A549 (cell line): Measurements from ENCODE around the gene NCOA7. TPM values are rescaled to one million over a fixed set of nuclear protein-coding genes. Genes with fewer than 3 reads are reported as not detected.

Experiments used
- ATAC-seq, 2 experiments: fragments of 200-7000 bp in 1 of 2; fragments of >200 bp in 1 of 2; cut with Nextera tagmentation in 1 of 2; cut with Tn5 transposase in 1 of 2; 3 replicates each; pipeline versions ENCODE4 v1.8.0 to v1.9.1; 2018 to 2020; ENCODE audit warnings: mild to moderate bottlenecking in 1 of 2, moderate library complexity in 1 of 2
- CTCF ChIA-PET: fragments of 300-600 bp; sonication (Branson Sonifier 250); formaldehyde crosslinking; extraction: SDS; loops from one replicate; lab custom pipeline; 2021; ENCODE audit warnings: antibody characterized with exemption, inconsistent platforms; lab: Yijun Ruan, JAX
- POLR2A ChIA-PET: fragments of 350-600 bp; formaldehyde crosslinking; extraction: SDS; loops from one replicate; lab custom pipeline; 2021; ENCODE audit warnings: antibody characterized with exemption, inconsistent platforms; lab: Yijun Ruan, JAX
- DNase-seq, 2 experiments: peaks; one replicate each; pipeline versions ENCODE4 v3.0.0 to v3.0.0-alpha.2; 2011 to 2016; ENCODE audit warnings: low read depth in 1 of 2, low spot score in 1 of 2
- FAIRE-seq: peaks from 2 replicates; lab custom pipeline; 2011; peaks lifted over from hg19 to GRCh38; lab: Jason Lieb, UNC
- H3K27ac ChIP-seq, 2 experiments: fragments of >200 bp; sonication (Bioruptor Twin); formaldehyde crosslinking; 3 replicates each; pipeline ENCODE4 v1.5.1; 2016 to 2017
- H3K4me1 ChIP-seq: fragments of >200 bp; sonication (Bioruptor Twin); formaldehyde crosslinking; 3 replicates; pipeline ENCODE4 v1.6.1; 2016
- H3K4me2 ChIP-seq: fragments of >200 bp; sonication (Bioruptor Twin); formaldehyde crosslinking; 3 replicates; pipeline ENCODE4 v1.6.1; 2016
- H3K4me3 ChIP-seq: fragments of >200 bp; sonication (Bioruptor Twin); formaldehyde crosslinking; 3 replicates; pipeline ENCODE4 v1.5.1; 2016
- H3K9me3 ChIP-seq: fragments of >200 bp; sonication (Bioruptor Twin); formaldehyde crosslinking; 3 replicates; pipeline ENCODE4 v1.6.1; 2016
- ATOH8 ChIP-seq: fragments of 250-450 bp; sonication (Bioruptor Pico); IDR thresholded peaks from 2 replicates; pipeline ENCODE4 v1.5.0; 2020; ENCODE audit warnings: low read depth, mild to moderate bottlenecking, moderate library complexity
- BCL3 ChIP-seq: fragments of >200 bp; sonication (Bioruptor Twin); formaldehyde crosslinking; IDR thresholded peaks from 3 replicates; pipeline ENCODE4 v1.6.1; 2016
- CBX8 ChIP-seq: fragments of 200-600 bp; sonication (generic); IDR thresholded peaks from 2 replicates; pipeline ENCODE4 v1.6.1; 2016
- CEBPB ChIP-seq, 2 experiments: fragments of >200 bp in 1 of 2; sonication (Bioruptor Twin) in 1 of 2; formaldehyde crosslinking in 1 of 2; IDR thresholded peaks; 2 replicates each; pipeline ENCODE4 v1.6.1; 2012 to 2016
- E2F6 ChIP-seq: IDR thresholded peaks from 2 replicates; pipeline ENCODE4 v1.6.1; 2012; ENCODE audit warnings: low read depth, borderline replicate concordance
- EHMT2 ChIP-seq: fragments of 200-600 bp; sonication (generic); IDR thresholded peaks from 2 replicates; pipeline ENCODE4 v1.6.1; 2016; ENCODE audit warnings: antibody characterized with exemption, low read depth, mild to moderate bottlenecking, moderate library complexity
- FOSB ChIP-seq: fragments of 250-450 bp; sonication (Bioruptor Pico); IDR thresholded peaks from 2 replicates; pipeline ENCODE4 v1.5.0; 2020; ENCODE audit warnings: mild to moderate bottlenecking, moderate library complexity
- FOXS1 ChIP-seq: fragments of 250-450 bp; sonication (Bioruptor Pico); IDR thresholded peaks from 2 replicates; pipeline ENCODE4 v1.5.0; 2020; ENCODE audit warnings: mild to moderate bottlenecking, moderate library complexity
- HES2 ChIP-seq: fragments of >200 bp; sonication (Bioruptor Twin); formaldehyde crosslinking; IDR thresholded peaks from 2 replicates; pipeline ENCODE4 v1.6.1; 2016
- HEYL ChIP-seq: fragments of 250-450 bp; sonication (Bioruptor Pico); IDR thresholded peaks from 2 replicates; pipeline ENCODE4 v1.8.0; 2021; ENCODE audit warnings: mild to moderate bottlenecking, moderate library complexity
- HOXA7 ChIP-seq: fragments of 250-450 bp; sonication (Bioruptor Pico); IDR thresholded peaks from 2 replicates; pipeline ENCODE4 v1.5.0; 2020; ENCODE audit warnings: mild to moderate bottlenecking, moderate library complexity
- JUN ChIP-seq, 2 experiments: fragments of >200 bp; sonication (Bioruptor Twin); formaldehyde crosslinking; IDR thresholded peaks; 2 replicates in 1 of 2; 3 replicates in 1 of 2; pipeline ENCODE4 v1.6.1; 2016 to 2017
- JUNB ChIP-seq: fragments of >200 bp; sonication (Bioruptor Twin); formaldehyde crosslinking; IDR thresholded peaks from 2 replicates; pipeline ENCODE4 v1.6.1; 2016
- MYC ChIP-seq: IDR thresholded peaks from 2 replicates; pipeline ENCODE4 v1.6.1; 2012; ENCODE audit warnings: mild to moderate bottlenecking, inconsistent platforms, low read length, improper control_type of control experiment, borderline replicate concordance
- NFE2L2 ChIP-seq: fragments of 150-350 bp; conservative IDR thresholded peaks from 2 replicates; pipeline ENCODE4 v1.6.1; 2014; ENCODE audit warnings: low read length
- NPAS2 ChIP-seq: fragments of 250-450 bp; sonication (Bioruptor Pico); IDR thresholded peaks from 2 replicates; pipeline ENCODE4 v1.8.0; 2022; ENCODE audit warnings: mild to moderate bottlenecking, moderate library complexity, borderline replicate concordance
- POLR2A ChIP-seq: IDR thresholded peaks from 2 replicates; pipeline ENCODE4 v1.6.1; 2012; ENCODE audit warnings: mild to moderate bottlenecking, low read length
- RAD21 ChIP-seq, 2 experiments: fragments of >200 bp in 1 of 2; sonication (Bioruptor Twin) in 1 of 2; formaldehyde crosslinking in 1 of 2; IDR thresholded peaks in 1 of 2; conservative IDR thresholded peaks in 1 of 2; 2 replicates in 1 of 2; 3 replicates in 1 of 2; pipeline ENCODE4 v1.6.1; 2012 to 2018; ENCODE audit warnings: inconsistent platforms in 1 of 2
- RARB ChIP-seq: fragments of 250-450 bp; sonication (Bioruptor Pico); IDR thresholded peaks from 2 replicates; pipeline ENCODE4 v1.8.0; 2021; ENCODE audit warnings: mild to moderate bottlenecking, moderate library complexity
- RCOR1 ChIP-seq: fragments of 150-350 bp; IDR thresholded peaks from 2 replicates; pipeline ENCODE4 v1.6.1; 2014; ENCODE audit warnings: antibody characterized with exemption, low read length, low read depth
- SMC3 ChIP-seq: fragments of >200 bp; sonication (Bioruptor Twin); formaldehyde crosslinking; IDR thresholded peaks from 3 replicates; pipeline ENCODE4 v1.6.1; 2018; ENCODE audit warnings: inconsistent platforms
- SREBF2 ChIP-seq: fragments of 450-650 bp; IDR thresholded peaks from 2 replicates; pipeline ENCODE4 v1.6.1; 2014; ENCODE audit warnings: mild to moderate bottlenecking, moderate library complexity
- TFCP2L1 ChIP-seq: fragments of 250-450 bp; sonication (Bioruptor Pico); IDR thresholded peaks from 2 replicates; pipeline ENCODE4 v1.5.0; 2021; ENCODE audit warnings: mild to moderate bottlenecking
- WGBS: methylation state at CpG from one replicate; pipeline ENCODE4 v1.1.6; 2017; ENCODE audit errors: missing lambda C conversion rate; 5-methylcytosine and 5-hydroxymethylcytosine counted together
- polyA plus RNA-seq, 4 experiments: library from polyadenylated mRNA; depleted of rRNA in 3 of 4; stranded (reverse); fragments of >200 nt; fragmentation: RNase III in 1 of 4; extraction: RNeasy Plus Mini Kit Qiagen cat#74134 plus additional on column Dnase treatment in 1 of 4; gene quantifications; 2 replicates in 3 of 4; 3 replicates in 1 of 4; pipeline ENCODE4 v1.2.3, GENCODE V29; 2011 to 2017

NCOA7 gene
- polyA plus RNA-seq, 2 of the 4 experiments (the other 2 are of a cell fraction), result 66.4 to 195 TPM

GRCh38 chr6:125827788-125828320 lies 37.1 kb downstream of the NCOA7 start:
- 93% methylated on average over 2 of the region's 2 CpGs for WGBS
- H3K4me1 ChIP-seq, result peaks cover 11% of the 10 kb centered on the region; the same call in 2 of the 3 replicates
- FAIRE-seq (no peak), ATAC-seq (no peak), DNase-seq (no peak)
- H3K4me2 ChIP-seq, result no peak overlapping the region
- TF ChIP-seq E2F6 (no peak), MYC (no peak)
- no peaks in the 10 kb centered on the region for H3K9me3 ChIP-seq
- no peak overlapping the region for H3K4me3 ChIP-seq
- ChIA-PET POLR2A (no interaction called here), CTCF (interaction anchor here (1.2 kb wide), 1 partner anchor 129 kb away, joined by 3 read pairs; no protein-coding TSS in a partner anchor)
- H3K27ac ChIP-seq, result no peak overlapping the region

GRCh38 chr6:125828476-125829039 lies 37.8 kb downstream of the NCOA7 start:
- WGBS, result 92% methylated on average over 2 of the region's 2 CpGs
- DNase-seq (no peak), FAIRE-seq (no peak), ATAC-seq (peak in 1 of 2 experiments; percentile 31; a peak in 2 of 6 replicates)
- no peak overlapping the region for H3K4me2 ChIP-seq
- ChIA-PET CTCF (interaction anchor here (1.2 kb wide), 1 partner anchor 129 kb away, joined by 3 read pairs; no protein-coding TSS in a partner anchor), POLR2A (no interaction called here)
- H3K4me3 ChIP-seq, result no peak overlapping the region
- no peak for TF ChIP-seq SMC3
- TF ChIP-seq NPAS2 (CRISPR knock-in tag), result no peak
- TF ChIP-seq NFE2L2, result no peak
- no peak for TF ChIP-seq JUN (IDR thresholded peaks at IDR 0.05)
- no peak for TF ChIP-seq ATOH8
- no peak for TF ChIP-seq HOXA7
- no peaks in the 10 kb centered on the region for H3K9me3 ChIP-seq
- peaks cover 9% of the 10 kb centered on the region for H3K4me1 ChIP-seq
- no peak overlapping the region for H3K27ac ChIP-seq

GRCh38 chr6:125829433-125829832 lies 38.7 kb downstream of the NCOA7 start:
- CTCF ChIA-PET, result no interaction called here
- DNase-seq (no peak), FAIRE-seq (no peak)

More at GRCh38 chr6:125829433-125829832, 38.7 kb downstream of the NCOA7 start:
- Histone ChIP-seq H3K27ac (no peak overlapping the region), H3K9me3 (no peaks in the 10 kb centered on the region), H3K4me1 (peaks cover 12% of the 10 kb centered on the region), H3K4me3 (no peak overlapping the region), H3K4me2 (no peak overlapping the region)
- WGBS, result 88% methylated on average over 4 of the region's 4 CpGs
- TF ChIP-seq FOSB, result no peak
- TF ChIP-seq POLR2A, result no peak
- TF ChIP-seq CEBPB (IDR thresholded peaks at IDR 0.05), result no peak
- TF ChIP-seq HEYL (CRISPR knock-in tag), result no peak
- no peak for TF ChIP-seq EHMT2
- no peak for TF ChIP-seq JUNB
- no peak for TF ChIP-seq RARB
- no peak for TF ChIP-seq BCL3
- TF ChIP-seq NFE2L2, result no peak
- no peak for TF ChIP-seq CBX8
- no peak for TF ChIP-seq HOXA7
- TF ChIP-seq FOXS1 (CRISPR knock-in tag), result no peak
- no peak for TF ChIP-seq RCOR1
- TF ChIP-seq RAD21 (conservative IDR thresholded peaks at IDR 0.05 in 1 of 2, IDR thresholded peaks at IDR 0.05 in 1 of 2), result no peak
- TF ChIP-seq SREBF2, result no peak
- no peak for TF ChIP-seq HES2
- TF ChIP-seq TFCP2L1 (CRISPR knock-in tag), result no peak
- POLR2A ChIA-PET, result no interaction called here
- ATAC-seq, result no peak
